Neural cell (in vitro differentiated cells): ENCODE results near the gene IFNA8. TPM values are rescaled to one million over a fixed set of nuclear protein-coding genes. Genes with fewer than 3 reads are reported as not detected.
"Not testable (repeated sequence)": the region's sequence is repeated elsewhere in the genome, so short reads cannot be mapped to it uniquely, and the experiment has no call there.

ENCODE experiments used
- H2AFZ ChIP-seq: fragments of 200-600, 300-800 bp; sonication (generic), shearing (Covaris generic); 2 replicates; pipeline ENCODE4 v1.6.0; 2014; ENCODE audit warnings: low read depth, mild to moderate bottlenecking, antibody characterized with exemption, low read length, moderate library complexity
- H3F3A ChIP-seq: fragments of 200-600 bp; shearing (Covaris generic); 2 replicates; pipeline ENCODE4 v1.6.1; 2016; ENCODE audit warnings: mild to moderate bottlenecking, moderate library complexity, mixed read lengths, antibody characterized with exemption, low read length; ENCODE audit not compliant: insufficient read depth, poor library complexity, severe bottlenecking
- H3K27ac ChIP-seq: fragments of 200-600, 300-800 bp; sonication (generic), shearing (Covaris generic); 2 replicates; pipeline ENCODE4 v1.5.1; 2014; ENCODE audit warnings: mild to moderate bottlenecking, low read length, moderate library complexity
- H3K27me3 ChIP-seq: fragments of 300-800, 200-600 bp; sonication (generic), shearing (Covaris generic); 2 replicates; pipeline ENCODE4 v1.6.0; 2014; ENCODE audit warnings: mild to moderate bottlenecking, low read depth, low read length, moderate library complexity; ENCODE audit not compliant: insufficient read depth
- H3K36me3 ChIP-seq: fragments of 300-800, 200-600 bp; sonication (generic), shearing (Covaris generic); 2 replicates; pipeline ENCODE4 v1.5.1; 2014; ENCODE audit warnings: mild to moderate bottlenecking, antibody characterized with exemption, low read length, moderate library complexity; ENCODE audit not compliant: insufficient read depth
- H3K4me2 ChIP-seq: fragments of 300-800, 200-600 bp; sonication (generic), shearing (Covaris generic); 2 replicates; pipeline ENCODE4 v1.6.0; 2014; ENCODE audit warnings: mild to moderate bottlenecking, low read length
- H3K4me3 ChIP-seq: fragments of 300-800, 200-600 bp; sonication (generic), shearing (Covaris generic); 2 replicates; pipeline ENCODE4 v1.5.1; 2014; ENCODE audit warnings: mild to moderate bottlenecking, low read length, moderate library complexity
- H3K79me2 ChIP-seq: fragments of 200-600 bp; shearing (Covaris generic); replicated peaks from 2 replicates; pipeline ENCODE4 v1.6.0; 2014; ENCODE audit warnings: mild to moderate bottlenecking, low read length, moderate library complexity; ENCODE audit not compliant: insufficient read depth
- H3K9ac ChIP-seq: fragments of 300-800, 200-600 bp; sonication (generic), shearing (Covaris generic); 2 replicates; pipeline ENCODE4 v1.6.1; 2016; ENCODE audit warnings: mild to moderate bottlenecking, low read length, mixed read lengths
- H3K9me2 ChIP-seq: fragments of 200-600 bp; shearing (Covaris generic); 2 replicates; pipeline ENCODE4 v1.6.1; 2016; ENCODE audit warnings: mild to moderate bottlenecking, low read length, mixed read lengths; ENCODE audit not compliant: insufficient read depth
- H3K9me3 ChIP-seq: fragments of 200-600, 300-800 bp; sonication (generic), shearing (Covaris generic); 2 replicates; pipeline ENCODE4 v1.6.1; 2016; ENCODE audit warnings: mild to moderate bottlenecking, mixed run types, low read length, moderate library complexity, mixed read lengths
- H4K20me1 ChIP-seq: fragments of 200-600 bp; shearing (Covaris generic); 2 replicates; pipeline ENCODE4 v1.6.1; 2016; ENCODE audit warnings: mild to moderate bottlenecking, mixed run types; ENCODE audit not compliant: insufficient read depth
- CTCF ChIP-seq: fragments of 450-650 bp; IDR thresholded peaks from 2 replicates; pipeline ENCODE4 v1.5.1; 2014; ENCODE audit warnings: antibody characterized with exemption, mild to moderate bottlenecking, moderate library complexity; ENCODE audit not compliant: poor library complexity, severe bottlenecking
- MXI1 ChIP-seq: fragments of 450-650 bp; conservative IDR thresholded peaks from 2 replicates; pipeline ENCODE4 v1.6.1; 2014; ENCODE audit warnings: antibody characterized with exemption, mild to moderate bottlenecking; ENCODE audit not compliant: poor library complexity, severe bottlenecking
- POLR2AphosphoS5 ChIP-seq: IDR thresholded peaks from 2 replicates; pipeline ENCODE4 v1.6.1; 2012
- RAD21 ChIP-seq: fragments of 450-650 bp; conservative IDR thresholded peaks from 2 replicates; pipeline ENCODE4 v1.6.1; 2014; ENCODE audit warnings: antibody characterized with exemption, mild to moderate bottlenecking, moderate library complexity
- SMC3 ChIP-seq: fragments of 450-650 bp; conservative IDR thresholded peaks from 2 replicates; pipeline ENCODE4 v1.6.1; 2014; ENCODE audit warnings: antibody characterized with exemption, mild to moderate bottlenecking, moderate library complexity; ENCODE audit not compliant: poor library complexity
- TAF1 ChIP-seq: IDR thresholded peaks from 2 replicates; pipeline ENCODE4 v1.6.1; 2012; ENCODE audit warnings: low read depth
- polyA plus RNA-seq: library from polyadenylated mRNA; depleted of rRNA; stranded (reverse); fragments of >200 nt; gene quantifications from 2 replicates; pipeline ENCODE4 v1.2.3, GENCODE V29; 2014

Gene IFNA8
- polyA plus RNA-seq, 1 donor from 2014 or later = not detected

- Histone ChIP-seq H3K27me3 (no peaks in the 10 kb centered on the region), H3K36me3 (no peaks in the 10 kb centered on the region), H3K4me2 (no peak overlapping the region), H3K9ac (no peak overlapping the region), H3K9me2 (no peaks in the 10 kb centered on the region), H3K79me2 (no peaks in the 10 kb centered on the region), H2AFZ (no peak overlapping the region), H3K4me3 (no peak overlapping the region), H3K27ac (no peak overlapping the region), H4K20me1 (no peaks in the 10 kb centered on the region), H3K9me3 (no peaks in the 10 kb centered on the region), H3F3A (no peaks in the 10 kb centered on the region)
- TF ChIP-seq CTCF (no peak), RAD21 (no peak), SMC3 (no peak)
These were observed 35.1 kb downstream of the IFNA8 start for GRCh38 chr9:21443849-21444625.

GRCh38 chr9:21449312-21449711 lies 40.4 kb downstream of the IFNA8 start:
- not testable (repeated sequence) for H3K36me3 ChIP-seq, H3K27ac ChIP-seq

GRCh38 chr9:21450733-21451394 lies 41.9 kb downstream of the IFNA8 start:
- no peaks in the 10 kb centered on the region for H3K9me3 ChIP-seq
- H3K36me3 ChIP-seq = no peaks in the 10 kb centered on the region
- no peak overlapping the region for H3K27ac ChIP-seq
- H3F3A ChIP-seq = no peaks in the 10 kb centered on the region
- no peak overlapping the region for H3K9ac ChIP-seq
- TF ChIP-seq CTCF = no peak
- no peak for TF ChIP-seq MXI1
- no peak for TF ChIP-seq POLR2AphosphoS5
- no peak for TF ChIP-seq SMC3
- TF ChIP-seq RAD21 = no peak
- no peak for TF ChIP-seq TAF1
- no peaks in the 10 kb centered on the region for H3K27me3 ChIP-seq
- no peak overlapping the region for H3K4me2 ChIP-seq
- H4K20me1 ChIP-seq = no peaks in the 10 kb centered on the region
- no peak overlapping the region for H3K4me3 ChIP-seq
- no peak overlapping the region for H2AFZ ChIP-seq
- no peaks in the 10 kb centered on the region for H3K9me2 ChIP-seq
- no peaks in the 10 kb centered on the region for H3K79me2 ChIP-seq

More at GRCh38 chr9:21449312-21449711, 40.4 kb downstream of the IFNA8 start:
- not testable (repeated sequence) for H3K9ac ChIP-seq, H3K9me3 ChIP-seq, H3F3A ChIP-seq, H4K20me1 ChIP-seq, H3K27me3 ChIP-seq, H3K4me3 ChIP-seq, H3K9me2 ChIP-seq, H3K79me2 ChIP-seq, H2AFZ ChIP-seq, H3K4me2 ChIP-seq
